Heart left ventricle (tissue), 13 donors: Measurements from ENCODE around the gene PPP1R1B.

ENCODE experiments used
- POLR2A ChIP-seq, 2 donors: fragments of 450-650 bp; IDR thresholded peaks; one replicate each; pipeline ENCODE4 v1.6.1; 2017; ENCODE audit warnings: antibody characterized with exemption in 2 of 2, mild to moderate bottlenecking in 2 of 2, moderate library complexity in 2 of 2
- TF ChIP-seq, protein P1 (sequence below), 12 donors: fragments of 200-600 bp; sonication (generic) in 4 of 12; IDR thresholded peaks; one replicate each; pipeline versions ENCODE4 v1.5.0 to v1.8.0; 2018 to 2022; ENCODE audit warnings: antibody characterized with exemption in 12 of 12, mild to moderate bottlenecking in 5 of 12
- donor health status: ischemic (EF 13 %, LVEDD 7.1; RV severe dilation, severe dysfunction).
- donor health status: DM: no; HTN: yes; CAD: no.
- donor health status: DM: no; HTN: no; CAD: no.
- donor health status: ischemic (EF 25% LVEDD 6.9; RV normal size, moderate dysfunction).
- donor health status: ischemic (EF 25% LVEDD 5.7; RV mildly dilated, moderate dysfunction).
- donor health status: ischemic (EF 35%, LVEDD 5.7; RV mildly dilated, moderate dysfunction).
- donor health status: nonischemic (EF 11% LVEDD 7.7; RV severe dilation, severe dysfunction).
- donor health status: DM: yes; HTN: yes; CAD: no.
- donor health status: PGD.
- donor health status: ischemic (EF 29% LVEDD 5.4; RV normal size, mild dysfunction).
- donor health status: nonischemic (EF 23%, LVEDD 6.1; RV moderate dilation, normal function).

DNA sequence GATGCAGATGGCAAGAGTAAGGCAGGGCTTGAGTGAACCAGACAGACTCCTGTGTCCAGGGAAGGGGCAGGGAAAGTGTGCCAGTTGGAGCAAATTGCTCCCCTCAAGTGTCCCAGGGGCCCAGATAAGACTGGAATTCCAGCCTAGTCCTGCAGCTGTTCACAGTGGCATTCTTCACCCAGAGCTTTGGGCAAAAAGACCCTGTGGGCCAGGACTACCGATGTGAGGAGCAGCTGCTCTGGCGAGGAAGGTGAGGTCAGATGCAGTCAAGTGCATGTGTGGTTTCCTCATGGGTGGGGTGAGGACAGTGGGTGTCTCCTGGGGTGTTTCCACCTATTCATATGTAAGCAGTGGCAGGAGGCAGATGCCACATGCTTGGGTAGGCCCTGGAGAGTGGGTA, 33.4 kb upstream of the PPP1R1B start:
- TF ChIP-seq, protein P1, sequence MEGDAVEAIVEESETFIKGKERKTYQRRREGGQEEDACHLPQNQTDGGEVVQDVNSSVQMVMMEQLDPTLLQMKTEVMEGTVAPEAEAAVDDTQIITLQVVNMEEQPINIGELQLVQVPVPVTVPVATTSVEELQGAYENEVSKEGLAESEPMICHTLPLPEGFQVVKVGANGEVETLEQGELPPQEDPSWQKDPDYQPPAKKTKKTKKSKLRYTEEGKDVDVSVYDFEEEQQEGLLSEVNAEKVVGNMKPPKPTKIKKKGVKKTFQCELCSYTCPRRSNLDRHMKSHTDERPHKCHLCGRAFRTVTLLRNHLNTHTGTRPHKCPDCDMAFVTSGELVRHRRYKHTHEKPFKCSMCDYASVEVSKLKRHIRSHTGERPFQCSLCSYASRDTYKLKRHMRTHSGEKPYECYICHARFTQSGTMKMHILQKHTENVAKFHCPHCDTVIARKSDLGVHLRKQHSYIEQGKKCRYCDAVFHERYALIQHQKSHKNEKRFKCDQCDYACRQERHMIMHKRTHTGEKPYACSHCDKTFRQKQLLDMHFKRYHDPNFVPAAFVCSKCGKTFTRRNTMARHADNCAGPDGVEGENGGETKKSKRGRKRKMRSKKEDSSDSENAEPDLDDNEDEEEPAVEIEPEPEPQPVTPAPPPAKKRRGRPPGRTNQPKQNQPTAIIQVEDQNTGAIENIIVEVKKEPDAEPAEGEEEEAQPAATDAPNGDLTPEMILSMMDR (IDR thresholded peaks at IDR 0.05): no peak
- no peak for TF ChIP-seq POLR2A (IDR thresholded peaks at IDR 0.05)
